ENCODE data around the gene LNPEP.
"Not testable (repeated sequence)": the region's sequence is repeated elsewhere in the genome, so short reads cannot be mapped to it uniquely, and the experiment has no call there.

LNPEP gene

DNA sequence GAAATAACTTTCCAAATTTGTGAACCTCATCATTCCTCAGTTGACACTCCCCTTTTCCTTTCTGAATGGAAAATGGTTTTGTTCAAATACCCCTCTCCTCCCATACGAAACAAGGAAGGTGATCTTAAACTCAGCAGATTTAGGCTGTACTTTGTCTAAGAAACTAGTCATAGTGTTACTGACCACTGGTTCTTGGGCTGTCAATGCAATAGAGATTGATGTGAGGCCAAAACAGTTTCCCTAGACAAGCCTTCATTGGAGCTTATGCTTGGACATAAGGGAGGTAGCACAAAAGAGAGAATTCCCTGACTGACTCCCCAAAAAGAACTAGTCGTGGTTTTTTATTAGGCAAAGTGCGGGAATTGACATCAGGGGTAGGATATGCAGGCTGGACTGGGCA, 5.3 kb upstream of the LNPEP start:
- no peak for DNase-seq

DNA sequence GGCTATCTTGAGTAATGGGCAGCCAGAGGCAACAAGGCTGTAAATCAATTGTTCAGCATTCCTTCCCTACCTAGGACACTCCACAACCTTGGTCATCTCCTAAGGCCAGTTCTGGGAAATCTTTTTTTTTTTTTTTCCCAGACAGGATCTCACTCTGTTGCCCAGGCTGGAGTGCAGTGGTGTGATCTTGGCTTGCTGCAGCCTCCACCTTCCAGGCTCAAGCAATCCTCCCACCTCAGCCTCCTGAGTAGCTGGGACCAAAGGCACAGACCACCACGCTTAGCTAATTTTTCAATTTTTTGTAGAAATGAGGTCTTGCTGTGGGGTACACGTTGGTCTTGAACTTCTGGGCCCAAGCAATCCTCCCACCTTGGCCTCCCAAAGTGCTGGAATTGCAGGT, 4.8 kb upstream of the LNPEP start:
- not testable (repeated sequence) for DNase-seq

DNA sequence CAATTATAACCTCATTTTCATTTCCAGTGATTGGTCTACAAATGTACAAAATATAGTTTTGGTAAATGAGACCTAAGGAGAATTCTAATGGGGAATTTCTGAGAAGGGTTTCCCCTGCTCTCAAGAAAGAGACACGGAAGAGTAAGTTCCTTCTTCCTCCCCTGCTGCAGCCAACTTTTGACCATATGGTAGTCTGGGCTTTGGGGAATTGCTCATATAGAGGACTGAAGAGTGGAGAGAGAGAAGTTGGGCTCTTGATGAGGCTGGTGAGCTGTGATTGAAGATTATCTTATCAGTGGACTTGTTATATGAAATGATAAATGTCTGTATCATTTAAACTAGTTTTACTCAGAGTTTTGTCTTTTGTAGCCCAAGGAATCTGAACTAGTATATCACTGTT, 4.3 kb upstream of the LNPEP start:
- no peak for DNase-seq

DNA sequence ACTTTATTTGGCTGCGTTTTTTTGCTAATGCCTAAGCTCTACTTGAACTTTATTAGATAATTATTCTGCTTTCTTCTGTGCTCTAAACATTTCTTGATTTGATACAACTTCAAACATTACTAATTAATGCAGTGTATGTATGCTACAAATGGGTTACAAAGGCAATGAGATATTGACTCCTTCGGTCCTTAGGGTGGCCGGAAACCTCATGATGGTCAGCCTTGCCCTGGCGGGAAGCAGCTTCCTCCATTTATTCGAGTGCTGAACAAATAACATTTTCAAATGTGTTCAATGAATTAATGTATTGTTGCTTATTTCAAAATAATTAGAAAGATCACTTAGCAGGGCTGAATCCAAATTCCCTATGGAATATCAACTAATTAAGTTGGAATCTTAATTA, 3.9 kb upstream of the LNPEP start:
- no peak for DNase-seq

DNA sequence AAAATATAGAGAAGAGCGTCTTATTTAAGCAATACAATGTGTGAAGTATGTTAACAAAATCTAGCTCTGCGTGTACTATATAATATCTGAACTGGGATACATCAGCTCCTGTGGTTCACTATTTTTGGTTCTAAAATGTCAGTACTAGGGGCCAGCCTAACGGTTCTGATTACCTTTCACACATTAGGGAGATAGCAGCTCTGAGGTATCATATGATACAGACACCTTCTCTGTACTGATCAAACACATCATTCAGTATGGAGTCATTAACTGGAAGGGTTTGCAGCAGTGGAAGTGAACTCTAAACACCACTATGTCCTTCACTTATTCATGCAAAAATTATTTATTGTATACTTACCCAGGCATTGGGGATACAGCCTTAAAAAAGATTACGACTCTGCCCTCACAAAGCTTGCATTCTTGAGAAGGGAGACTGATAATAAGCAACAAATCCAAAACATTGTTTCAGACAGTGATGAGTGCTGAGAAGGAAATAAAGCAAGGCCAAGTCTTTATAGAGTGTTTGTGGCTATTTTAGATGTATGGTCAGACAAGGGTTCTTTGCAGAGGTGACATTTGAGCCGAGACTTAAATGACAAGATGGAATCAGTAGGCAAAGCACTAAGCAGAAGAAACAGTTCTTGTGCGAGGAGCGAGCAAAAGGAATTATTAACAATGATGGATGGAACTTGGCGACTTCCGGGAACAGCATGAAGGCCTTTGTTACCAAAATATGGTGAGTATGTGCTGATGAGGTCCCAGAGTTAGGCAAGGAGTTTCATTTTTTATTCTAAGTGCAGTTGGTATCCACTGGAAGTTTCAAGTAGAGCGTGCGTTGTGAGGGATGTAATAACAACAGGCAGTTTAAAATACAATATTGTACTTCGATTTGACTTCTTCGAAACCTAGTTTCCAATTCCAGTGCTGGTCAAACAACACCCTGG, 1.8 kb upstream of the LNPEP start:
- no peak for DNase-seq

DNA sequence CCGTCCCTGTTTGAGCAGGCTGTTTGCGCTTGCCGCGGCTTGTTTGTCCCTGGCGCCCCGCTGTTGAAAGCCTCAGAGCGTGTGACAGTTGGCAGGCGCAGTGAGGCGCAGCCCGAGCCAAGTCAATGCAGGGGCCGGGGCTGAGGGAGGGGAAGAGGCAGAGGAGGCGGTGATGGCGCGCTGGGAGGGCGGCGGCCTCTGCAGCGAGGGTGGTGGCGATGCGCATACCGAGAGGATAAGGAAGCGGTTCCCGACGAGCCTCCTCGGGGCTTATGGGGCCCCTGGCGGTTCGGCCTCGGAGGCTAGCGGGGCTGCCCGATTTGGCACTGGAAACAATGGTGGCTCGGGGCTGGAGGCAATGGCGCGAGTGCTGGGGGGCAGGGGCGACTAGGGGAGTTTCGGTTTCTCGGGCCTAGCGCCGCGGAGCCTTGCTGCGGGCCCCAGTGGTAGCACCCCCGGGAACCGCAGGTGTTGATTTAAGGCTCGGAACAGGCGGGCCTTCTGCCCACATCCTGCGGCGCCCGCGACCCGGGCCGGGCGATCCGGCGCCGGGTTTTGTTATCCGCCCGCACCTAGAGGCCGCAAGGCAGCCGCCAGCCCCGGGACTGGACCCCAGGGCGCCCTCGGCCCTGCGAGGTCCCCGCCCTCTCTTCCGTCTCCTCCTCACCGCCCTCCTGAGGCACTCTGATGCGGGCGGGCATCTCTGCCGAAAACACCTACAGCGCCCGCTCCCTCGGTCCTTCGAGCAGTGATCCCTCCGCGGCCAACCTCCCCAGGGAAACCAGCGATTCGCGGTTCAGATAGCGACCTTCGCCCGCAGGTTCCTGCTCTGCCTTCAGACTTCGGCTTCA, 947 bp upstream of the LNPEP start:
- peak; percentile 91 for DNase-seq

DNA sequence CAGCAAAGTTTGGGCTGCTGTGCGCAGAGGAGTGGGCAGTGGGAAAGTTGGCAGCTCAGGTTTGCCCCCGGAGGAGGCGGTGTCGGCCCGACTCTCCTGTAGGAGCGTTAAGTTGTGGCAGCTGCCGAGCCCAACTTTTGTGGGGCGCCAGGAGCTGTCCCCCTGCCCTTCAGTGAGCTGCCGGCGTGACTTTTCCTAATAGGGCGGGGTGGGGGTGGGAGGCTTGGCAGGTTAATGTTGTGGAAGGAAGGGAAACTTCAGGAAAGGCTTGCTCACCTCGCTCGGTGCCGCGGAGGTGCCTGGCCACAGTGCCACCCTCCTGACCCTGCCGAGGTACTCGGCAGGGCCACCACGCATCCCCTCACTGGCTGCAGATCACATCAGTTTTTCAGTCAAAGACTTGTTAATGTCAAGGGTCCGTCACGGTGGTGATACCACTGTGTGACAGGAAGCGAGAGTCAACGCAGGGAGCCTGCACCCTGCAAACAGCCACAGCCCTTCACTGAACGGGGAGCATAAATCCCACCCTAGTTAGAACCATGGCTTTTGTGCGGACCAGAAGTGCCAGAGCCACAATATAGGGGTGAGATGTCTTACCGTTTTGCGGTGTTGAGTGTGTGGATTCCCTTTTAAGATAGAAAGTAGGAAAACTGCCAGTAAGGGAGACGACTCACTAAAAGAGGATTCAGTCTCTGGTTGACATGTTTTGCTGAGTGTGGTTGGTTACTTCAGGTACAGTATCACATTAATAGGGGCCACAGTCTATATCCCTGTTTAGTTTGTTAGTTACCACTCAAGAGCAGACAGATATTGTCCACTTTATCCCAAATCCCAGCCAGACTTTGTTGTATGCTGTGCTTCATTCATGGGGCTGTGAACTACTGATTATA, 796 bp downstream of the LNPEP start:
- peak; percentile 29 for DNase-seq

DNA sequence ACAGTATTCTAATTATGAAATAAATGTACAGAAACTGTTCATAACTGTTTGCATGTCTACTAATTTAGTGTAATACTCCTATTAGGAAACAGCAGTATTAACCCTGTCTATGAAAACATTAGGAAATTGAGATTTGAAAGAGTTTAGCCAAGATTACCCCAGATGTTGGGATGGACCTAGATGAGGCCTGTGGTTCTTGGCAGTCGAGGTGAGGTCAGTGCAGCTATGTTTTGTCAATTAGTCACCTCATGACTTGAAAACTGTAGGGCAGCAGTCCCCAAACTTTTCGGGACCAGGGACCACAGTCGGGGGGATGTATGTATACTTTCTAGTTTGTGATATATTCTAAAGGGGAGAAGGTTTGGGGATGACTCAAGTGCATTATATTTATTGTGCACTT, 4.7 kb downstream of the LNPEP start:
- no peak for DNase-seq

DNA sequence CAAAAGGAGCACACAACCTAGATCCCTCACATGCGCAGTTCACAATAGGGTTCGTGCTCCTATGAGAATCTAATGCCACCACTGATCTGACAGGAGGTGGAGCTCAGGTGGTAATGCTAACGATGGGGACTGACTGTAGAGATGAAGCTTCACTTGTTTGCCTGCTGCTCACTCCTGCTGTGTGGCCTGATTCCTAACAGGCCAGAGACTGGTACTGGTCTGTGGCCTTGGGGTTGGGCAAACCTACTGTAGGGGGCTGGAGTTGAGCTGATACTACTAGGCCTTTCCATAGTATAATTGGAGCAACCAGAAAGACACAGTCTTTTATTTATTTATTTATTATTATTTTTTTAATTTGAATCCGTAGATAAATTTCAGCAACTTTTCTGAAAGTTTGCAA, 5.3 kb downstream of the LNPEP start:
- DNase-seq: no peak

DNA sequence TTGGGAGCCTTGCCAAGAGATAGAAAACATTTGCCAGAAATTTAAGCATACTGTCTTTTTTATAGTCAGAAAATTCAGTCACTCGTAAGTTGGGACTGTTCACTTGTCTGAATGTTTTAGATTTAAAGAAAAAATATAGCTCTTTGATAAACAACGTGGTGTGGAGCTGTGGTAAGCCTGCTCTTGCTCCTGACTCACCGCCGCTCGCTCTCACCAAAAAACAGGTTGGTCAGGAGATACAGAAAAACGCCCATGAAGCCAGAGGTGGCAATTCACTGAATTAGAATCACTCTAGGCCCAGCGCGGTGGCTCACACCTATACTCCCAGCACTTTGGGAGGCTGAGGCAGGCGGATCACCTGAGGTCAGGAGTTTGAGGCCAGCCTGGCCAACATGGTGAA, 6.2 kb downstream of the LNPEP start:
- no peak for DNase-seq

DNA sequence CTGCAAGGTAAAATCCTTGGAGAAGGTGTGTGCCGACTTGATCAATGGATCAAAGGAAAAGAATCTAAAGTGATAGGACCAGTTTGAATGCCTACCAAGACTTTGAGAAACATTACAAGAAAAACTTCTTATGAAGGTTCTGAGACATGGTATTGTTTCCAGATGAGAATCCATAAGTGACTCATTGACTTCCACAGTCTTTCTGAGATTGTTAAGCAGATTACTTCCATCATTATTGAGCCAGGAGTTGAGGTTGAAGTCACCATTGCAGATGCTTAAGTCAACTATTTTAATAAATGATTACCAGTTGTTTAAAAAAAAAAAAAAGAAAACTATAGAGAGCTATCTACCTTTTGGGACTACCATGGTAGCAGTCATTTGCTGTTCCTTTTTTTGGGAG, 7.0 kb downstream of the LNPEP start:
- no peak for DNase-seq

DNA sequence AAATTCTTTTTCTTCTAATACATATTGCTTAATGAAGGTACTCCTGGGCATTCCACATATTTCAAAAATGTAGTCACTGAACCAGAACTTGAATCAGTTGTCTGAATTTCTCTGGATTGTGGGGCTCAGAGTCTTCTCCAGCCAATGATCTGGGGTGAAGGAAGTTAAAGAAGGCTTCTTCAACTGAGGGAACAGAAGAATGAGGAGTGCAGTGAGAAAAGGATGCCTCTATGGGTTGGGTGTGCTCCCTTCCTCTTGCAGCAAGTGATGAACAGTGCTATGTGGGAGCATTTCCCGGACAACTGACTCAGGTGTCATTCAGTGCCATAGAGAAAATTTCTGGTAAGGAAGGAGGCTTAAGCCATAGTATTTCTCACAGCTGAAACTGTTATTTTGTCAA, 7.9 kb downstream of the LNPEP start:
- no peak for DNase-seq

DNA sequence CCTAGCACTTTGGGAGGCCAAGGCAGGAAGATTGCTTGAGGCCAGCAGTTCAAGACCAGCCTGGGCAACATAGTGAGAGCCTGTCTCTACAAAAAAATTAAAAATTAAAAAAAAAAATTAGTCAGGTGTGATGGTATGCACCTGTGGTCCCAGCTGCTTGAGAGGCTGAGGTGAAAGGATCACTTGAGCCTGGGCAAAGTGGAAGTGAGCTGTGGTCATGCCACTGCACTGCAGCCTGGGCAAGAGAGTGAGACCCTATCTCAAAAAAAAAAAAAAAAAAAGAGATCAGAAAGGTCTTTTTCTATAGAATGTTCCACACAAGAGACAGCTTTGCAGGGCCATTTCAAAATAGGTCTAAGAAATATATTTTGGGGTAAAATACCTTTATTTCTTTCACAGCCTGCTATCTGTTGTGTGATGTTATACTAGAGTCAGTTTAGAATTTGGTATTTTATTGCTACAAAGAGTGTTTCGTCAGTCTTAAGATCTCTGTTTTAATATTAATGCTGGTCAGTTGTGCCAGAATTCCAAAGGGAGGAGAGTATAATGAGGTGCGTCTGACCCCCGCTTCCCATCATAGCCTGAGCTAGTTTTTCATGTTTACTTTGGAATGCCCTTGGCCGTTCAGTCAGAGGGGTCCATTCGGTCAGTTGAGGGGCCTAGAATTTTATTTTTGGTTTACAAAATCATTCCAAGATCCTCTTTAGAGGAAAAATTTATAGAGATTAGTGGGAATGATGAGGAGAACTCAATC, 9.4 kb downstream of the LNPEP start:
- no peak for DNase-seq

DNA sequence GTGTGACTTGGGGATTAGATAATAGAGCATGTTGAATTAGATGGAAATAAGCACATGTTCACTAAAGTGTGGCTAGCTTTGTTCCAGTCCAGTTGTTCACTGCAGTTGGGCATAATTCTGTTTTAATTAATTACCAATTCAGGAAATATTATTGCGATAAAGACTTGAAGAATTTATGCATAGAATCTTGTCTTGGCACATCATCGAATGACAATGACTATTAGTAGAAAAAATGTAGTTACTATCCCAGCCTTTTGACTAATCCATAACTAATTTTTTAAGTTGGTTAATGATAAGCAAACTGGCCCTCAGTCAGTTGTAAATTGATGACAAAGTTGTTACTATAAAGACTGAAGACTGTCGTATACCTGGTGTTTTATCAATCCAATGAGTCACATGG, 10.5 kb downstream of the LNPEP start:
- no peak for DNase-seq

DNA sequence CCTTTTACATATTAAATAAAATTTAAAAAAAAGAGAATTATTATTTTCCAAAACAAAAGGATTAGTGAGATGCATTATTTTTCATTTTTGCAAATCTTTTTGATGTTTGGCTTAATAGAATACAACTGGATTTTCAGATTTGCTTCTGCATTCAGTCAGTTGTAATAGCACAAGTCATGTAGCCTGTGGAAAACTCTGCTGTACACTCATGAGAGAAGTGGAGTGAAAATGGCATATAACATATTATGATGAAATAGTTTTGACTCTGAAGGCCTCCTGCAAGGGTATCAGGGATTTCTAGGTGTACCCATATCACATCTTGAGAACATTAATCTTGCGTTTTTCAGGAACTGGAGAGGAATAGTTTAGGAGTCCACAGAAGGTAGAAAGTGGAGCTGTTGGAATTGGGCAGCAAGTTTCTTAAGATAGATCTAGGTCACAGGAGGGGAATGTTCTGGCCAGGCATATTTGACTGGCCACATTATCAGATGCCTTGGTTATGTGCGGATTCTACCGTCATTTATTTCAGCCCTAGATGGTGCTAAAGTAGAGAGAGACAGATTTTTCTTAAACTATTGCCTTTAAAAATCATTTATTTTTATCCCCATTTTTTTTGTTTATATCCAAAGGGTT, 16.4 kb downstream of the LNPEP start:
- DNase-seq: no peak

DNA sequence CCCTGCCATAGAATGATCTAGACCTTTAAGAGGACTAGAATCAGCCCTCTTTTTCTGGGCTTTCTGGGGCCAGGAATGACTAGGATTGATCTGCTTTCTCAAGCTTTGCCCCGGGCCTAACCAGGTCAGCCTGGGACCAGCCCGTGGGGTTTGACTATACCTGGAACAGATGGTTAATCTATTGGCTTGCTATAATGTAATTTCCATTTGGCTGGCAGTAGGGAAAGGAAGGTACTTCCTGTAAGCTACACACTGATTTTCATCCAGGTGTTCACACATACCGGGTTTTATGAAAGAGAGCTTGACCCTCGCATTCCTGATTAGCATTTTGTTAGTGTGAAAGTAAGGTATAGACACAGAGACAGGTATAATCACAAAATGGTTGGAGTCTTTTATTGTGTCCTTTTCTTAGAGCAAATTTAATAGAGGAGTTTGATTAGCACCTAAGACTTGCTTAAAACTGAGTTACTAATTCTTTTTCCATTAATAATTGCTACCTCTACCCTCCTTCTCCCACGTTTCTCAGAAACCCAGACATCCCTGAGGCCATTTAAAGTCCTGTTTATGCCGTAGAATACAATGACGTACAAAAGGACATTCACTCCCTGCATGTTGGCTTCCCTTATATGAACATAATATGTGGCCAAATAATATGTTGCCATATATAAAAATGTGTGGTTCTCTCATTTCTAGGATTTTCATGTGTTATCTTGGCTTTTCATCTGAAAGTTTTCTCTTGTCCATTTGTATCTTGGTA, 17.3 kb downstream of the LNPEP start:
- no peak for DNase-seq

DNA sequence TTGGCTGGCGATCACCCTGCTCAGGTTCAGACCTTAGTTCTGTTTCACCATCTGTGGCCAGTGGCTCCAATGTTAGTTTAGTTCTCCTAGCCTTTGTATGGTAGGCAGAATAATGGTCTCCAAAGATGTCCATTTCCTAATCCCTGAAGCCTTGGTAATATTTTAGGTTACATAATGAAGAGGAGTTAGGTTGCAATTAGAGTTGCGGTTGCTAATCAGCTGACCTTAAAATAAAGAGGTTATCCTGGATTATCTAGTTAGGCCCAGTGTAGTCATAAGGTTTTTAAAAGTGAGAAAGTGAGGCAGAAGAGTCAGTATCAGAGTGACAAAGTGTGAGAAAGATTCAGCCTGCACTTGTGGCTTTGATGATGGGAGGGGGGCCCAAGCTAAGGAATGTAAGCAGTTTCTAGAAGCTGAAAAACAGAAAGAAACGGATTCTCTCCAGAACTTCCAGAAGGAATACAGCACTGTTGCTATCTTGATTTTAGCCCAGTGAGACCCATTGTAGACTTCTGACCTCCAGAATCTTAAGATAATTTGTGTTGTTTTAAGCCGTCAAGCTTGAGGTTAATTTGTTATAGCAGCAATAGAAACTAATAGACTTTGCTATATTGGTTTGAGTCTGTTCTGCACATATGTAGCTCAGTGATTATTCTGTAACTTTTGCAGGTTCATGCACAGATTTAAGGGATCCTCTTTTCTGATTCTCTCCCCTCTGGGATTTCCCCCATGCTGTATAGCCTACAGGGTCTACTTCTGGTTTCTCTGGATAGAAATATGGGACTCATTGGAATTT, 21.6 kb downstream of the LNPEP start:
- no peak for DNase-seq

DNA sequence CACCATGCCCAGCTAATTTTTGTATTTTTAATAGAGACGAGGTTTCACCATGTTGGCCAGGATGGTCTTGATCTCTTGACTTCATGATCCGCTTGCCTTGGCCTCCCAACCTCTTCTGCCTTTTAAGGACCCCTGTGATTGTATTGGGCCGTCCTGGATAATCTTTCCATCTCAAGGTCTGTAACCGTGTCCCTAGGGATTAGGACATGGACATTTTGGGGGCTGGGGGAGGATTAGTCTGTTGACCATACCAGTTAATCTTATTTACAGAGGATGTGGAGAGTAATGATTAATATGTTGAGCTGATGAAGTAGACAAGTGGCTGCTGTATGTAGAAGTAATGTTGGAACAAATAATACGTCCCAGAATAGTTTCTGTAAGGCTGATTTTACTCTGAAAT, 23.1 kb downstream of the LNPEP start:
- DNase-seq: no peak

DNA sequence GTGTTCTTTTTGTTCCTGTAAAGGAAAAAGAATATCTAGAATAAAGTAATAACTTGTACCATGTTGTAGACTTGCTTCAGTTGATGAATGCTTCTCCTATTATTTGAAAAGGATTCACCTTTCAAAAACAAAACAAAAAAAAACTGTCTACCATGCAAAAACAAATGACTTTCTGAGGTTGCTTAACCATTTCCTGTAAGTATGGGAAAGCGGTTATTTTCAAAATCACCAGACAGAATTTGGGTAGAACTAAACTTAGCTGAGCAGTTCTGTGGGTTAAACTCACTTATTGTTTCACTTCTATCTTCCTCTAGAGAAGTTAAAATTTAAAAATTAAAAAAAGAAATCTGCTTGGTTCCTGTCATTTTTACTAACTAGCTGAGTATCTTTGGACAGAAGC, 25.2 kb downstream of the LNPEP start:
- no peak for DNase-seq

DNA sequence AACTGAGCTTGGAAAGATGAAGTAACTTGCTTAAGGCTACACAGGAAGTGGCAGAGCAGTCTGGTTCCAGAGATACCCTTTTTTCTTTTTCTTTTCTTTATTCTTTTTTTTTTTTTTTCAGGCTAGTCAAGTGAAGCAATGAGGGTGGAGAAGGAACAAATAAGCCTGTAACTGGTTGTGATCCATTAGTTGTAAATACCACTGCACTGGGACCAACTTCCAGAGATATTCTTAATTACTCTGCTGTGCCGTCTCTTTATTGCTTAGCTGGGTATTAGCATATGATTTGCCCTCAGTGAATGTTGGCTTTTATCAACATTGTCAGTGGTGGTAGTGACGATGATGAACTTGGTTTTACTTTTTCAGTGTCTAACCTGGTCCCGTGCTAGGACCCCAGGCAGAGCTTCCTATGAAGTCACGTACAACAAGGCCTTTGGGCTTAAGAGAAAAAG, 26.7 kb downstream of the LNPEP start:
- no peak for DNase-seq
